Activated T-cell treated with anti-CD3 and anti-CD28 coated beads, Interleukin-2, amount 50 U/mL, for 4 hours (primary cell): ENCODE results near the gene TMTC1. TPM values are rescaled to one million over a fixed set of nuclear protein-coding genes. Genes with fewer than 3 reads are reported as not detected.
"Not testable (repeated sequence)": the region's sequence is repeated elsewhere in the genome, so short reads cannot be mapped to it uniquely, and the experiment has no call there.

Source experiments
- ATAC-seq, 2 donors: fragments of 200-7000 bp; cut with Tn5 transposase; one replicate each; pipeline ENCODE4 v1.10.0; 2021
- DNase-seq: peaks from one replicate; pipeline ENCODE4 v3.0.0-alpha.2; 2020
- H3K27me3 Mint-ChIP-seq: one replicate; pipeline ENCODE4 v1.8.0; 2021; ENCODE audit warnings: low read depth, mixed read lengths
- H3K36me3 Mint-ChIP-seq: one replicate; pipeline ENCODE4 v1.8.0; 2022; ENCODE audit warnings: mixed read lengths; ENCODE audit not compliant: insufficient read depth
- H3K4me1 Mint-ChIP-seq: one replicate; pipeline ENCODE4 v1.8.0; 2021; ENCODE audit warnings: low read depth, mixed read lengths
- H3K4me3 Mint-ChIP-seq: one replicate; pipeline ENCODE4 v1.8.0; 2021; ENCODE audit warnings: mild to moderate bottlenecking, moderate library complexity, mixed read lengths
- H3K9me3 Mint-ChIP-seq: one replicate; pipeline ENCODE4 v1.8.0; 2021; ENCODE audit warnings: mixed read lengths
- total RNA-seq, 3 donors: library from RNA; stranded (reverse); gene quantifications; one replicate each; pipeline ENCODE4 v1.2.1, GENCODE V29; 2021

Gene TMTC1
- total RNA-seq, result under 1 TPM; 0.11 to 0.24 (median 0.13) TPM

GRCh38 chr12:29783773-29784666, at the start of gene TMTC1:
TMTC1 (minus strand) TSS chr12:29783942; CDS start chr12:29783751, 191 bp downstream.
- H3K27me3 Mint-ChIP-seq, result peaks cover 42% of the 10 kb centered on the region

GRCh38 chr12:29831173-29831572, 47.4 kb upstream of the TMTC1 start:
- peaks cover 2% of the 10 kb centered on the region for H3K36me3 Mint-ChIP-seq
- no peak for ATAC-seq

More at GRCh38 chr12:29783773-29784666, at the start of gene TMTC1:
- H3K4me1 Mint-ChIP-seq, result no peaks in the 10 kb centered on the region
- no peaks in the 10 kb centered on the region for H3K36me3 Mint-ChIP-seq
- peak in 1 of 2 donors; percentile 5 for ATAC-seq
- H3K4me3 Mint-ChIP-seq, result no peak within 1 kb of the TSS
- DNase-seq, result no peak
- H3K9me3 Mint-ChIP-seq, result peaks cover 5% of the 10 kb centered on the region

GRCh38 chr12:29830391-29830790, 46.6 kb upstream of the TMTC1 start:
- DNase-seq (no peak), ATAC-seq (no peak)
- no peaks in the 10 kb centered on the region for H3K27me3 Mint-ChIP-seq
- H3K36me3 Mint-ChIP-seq, result peaks cover 2% of the 10 kb centered on the region
- no peak overlapping the region for H3K4me3 Mint-ChIP-seq
- H3K9me3 Mint-ChIP-seq, result peaks cover 18% of the 10 kb centered on the region
- no peaks in the 10 kb centered on the region for H3K4me1 Mint-ChIP-seq

More at GRCh38 chr12:29831173-29831572, 47.4 kb upstream of the TMTC1 start:
- no peaks in the 10 kb centered on the region for H3K4me1 Mint-ChIP-seq
- no peaks in the 10 kb centered on the region for H3K27me3 Mint-ChIP-seq
- no peak for DNase-seq
- H3K4me3 Mint-ChIP-seq, result no peak overlapping the region
- peaks cover 18% of the 10 kb centered on the region for H3K9me3 Mint-ChIP-seq

- no peaks in the 10 kb centered on the region for H3K36me3 Mint-ChIP-seq
- no peak for ATAC-seq
Observed at GRCh38 chr12:29818916-29819623, 35.3 kb upstream of the TMTC1 start.

GRCh38 chr12:29816874-29817725, 33.4 kb upstream of the TMTC1 start:
- no peaks in the 10 kb centered on the region for H3K4me1 Mint-ChIP-seq
- H3K27me3 Mint-ChIP-seq, result no peaks in the 10 kb centered on the region
- H3K9me3 Mint-ChIP-seq, result peaks cover 6% of the 10 kb centered on the region
- no peak for DNase-seq
- H3K4me3 Mint-ChIP-seq, result no peak overlapping the region
- no peaks in the 10 kb centered on the region for H3K36me3 Mint-ChIP-seq
- ATAC-seq, result no peak

More at GRCh38 chr12:29818916-29819623, 35.3 kb upstream of the TMTC1 start:
- no peak overlapping the region for H3K4me3 Mint-ChIP-seq
- DNase-seq, result no peak
- H3K9me3 Mint-ChIP-seq, result peaks cover 6% of the 10 kb centered on the region
- no peaks in the 10 kb centered on the region for H3K4me1 Mint-ChIP-seq
- H3K27me3 Mint-ChIP-seq, result no peaks in the 10 kb centered on the region

GRCh38 chr12:29809616-29810361, 26.0 kb upstream of the TMTC1 start:
- not testable (repeated sequence) for H3K4me3 Mint-ChIP-seq, H3K27me3 Mint-ChIP-seq, H3K36me3 Mint-ChIP-seq, ATAC-seq, H3K9me3 Mint-ChIP-seq, H3K4me1 Mint-ChIP-seq, DNase-seq

- Mint-ChIP-seq H3K4me1 (no peaks in the 10 kb centered on the region), H3K27me3 (no peaks in the 10 kb centered on the region), H3K4me3 (no peak overlapping the region), H3K36me3 (no peaks in the 10 kb centered on the region), H3K9me3 (no peaks in the 10 kb centered on the region)
- ATAC-seq (no peak), DNase-seq (no peak)
Observed at GRCh38 chr12:29807129-29807528, 23.4 kb upstream of the TMTC1 start.

GRCh38 chr12:29804019-29804418, 20.3 kb upstream of the TMTC1 start:
- H3K9me3 Mint-ChIP-seq, result peaks cover 4% of the 10 kb centered on the region
- no peaks in the 10 kb centered on the region for H3K36me3 Mint-ChIP-seq
- ATAC-seq, result no peak
- no peak for DNase-seq
- no peak overlapping the region for H3K4me3 Mint-ChIP-seq
- no peaks in the 10 kb centered on the region for H3K27me3 Mint-ChIP-seq
- H3K4me1 Mint-ChIP-seq, result no peaks in the 10 kb centered on the region

- Mint-ChIP-seq H3K36me3 (no peaks in the 10 kb centered on the region), H3K27me3 (no peaks in the 10 kb centered on the region), H3K4me1 (no peaks in the 10 kb centered on the region), H3K9me3 (peaks cover 4% of the 10 kb centered on the region), H3K4me3 (no peak overlapping the region)
- DNase-seq (no peak), ATAC-seq (no peak)
Observed at GRCh38 chr12:29799591-29799990, 15.8 kb upstream of the TMTC1 start.

GRCh38 chr12:29797565-29798355, 14.0 kb upstream of the TMTC1 start:
- H3K9me3 Mint-ChIP-seq, result peaks cover 4% of the 10 kb centered on the region

GRCh38 chr12:29796823-29797263, 13.1 kb upstream of the TMTC1 start:
- no peak for ATAC-seq
- Mint-ChIP-seq H3K36me3 (no peaks in the 10 kb centered on the region), H3K27me3 (no peaks in the 10 kb centered on the region), H3K4me1 (no peaks in the 10 kb centered on the region), H3K9me3 (peaks cover 4% of the 10 kb centered on the region), H3K4me3 (no peak overlapping the region)
- DNase-seq, result no peak

More at GRCh38 chr12:29797565-29798355, 14.0 kb upstream of the TMTC1 start:
- H3K27me3 Mint-ChIP-seq, result no peaks in the 10 kb centered on the region
- H3K4me1 Mint-ChIP-seq, result no peaks in the 10 kb centered on the region
- no peak overlapping the region for H3K4me3 Mint-ChIP-seq
- ATAC-seq, result no peak
- H3K36me3 Mint-ChIP-seq, result no peaks in the 10 kb centered on the region
- no peak for DNase-seq

- DNase-seq (no peak), ATAC-seq (no peak)
- no peaks in the 10 kb centered on the region for H3K36me3 Mint-ChIP-seq
Observed at GRCh38 chr12:29795715-29796114, 12.0 kb upstream of the TMTC1 start.

GRCh38 chr12:29794862-29795261, 11.1 kb upstream of the TMTC1 start:
- Mint-ChIP-seq H3K36me3 (no peaks in the 10 kb centered on the region), H3K4me3 (no peak overlapping the region), H3K9me3 (no peaks in the 10 kb centered on the region), H3K27me3 (no peaks in the 10 kb centered on the region), H3K4me1 (no peaks in the 10 kb centered on the region)
- DNase-seq, result no peak
- ATAC-seq, result no peak

More at GRCh38 chr12:29795715-29796114, 12.0 kb upstream of the TMTC1 start:
- H3K27me3 Mint-ChIP-seq, result no peaks in the 10 kb centered on the region
- no peaks in the 10 kb centered on the region for H3K9me3 Mint-ChIP-seq
- no peak overlapping the region for H3K4me3 Mint-ChIP-seq
- no peaks in the 10 kb centered on the region for H3K4me1 Mint-ChIP-seq
